Raji (cell line): ENCODE data around the gene CAPN8.

Source experiments
- POLR2A ChIP-seq: IDR thresholded peaks from 2 replicates; pipeline ENCODE4 v1.6.1; 2011; ENCODE audit warnings: low read depth, low read length, control low read depth; ENCODE audit not compliant: insufficient read depth

Gene CAPN8

GRCh38 chr1:223514644-223515043, 150.9 kb downstream of the CAPN8 start:
- no peak for TF ChIP-seq POLR2A

- TF ChIP-seq POLR2A: no peak
Observed at GRCh38 chr1:223513309-223513708, 152.2 kb downstream of the CAPN8 start.

GRCh38 chr1:223512057-223512456, 153.4 kb downstream of the CAPN8 start:
- no peak for TF ChIP-seq POLR2A

GRCh38 chr1:223508796-223509195, 156.7 kb downstream of the CAPN8 start:
- TF ChIP-seq POLR2A: no peak

- TF ChIP-seq POLR2A: no peak
Observed at GRCh38 chr1:223504741-223505140, 160.8 kb downstream of the CAPN8 start.

GRCh38 chr1:223503348-223503747, 162.2 kb downstream of the CAPN8 start:
- TF ChIP-seq POLR2A: no peak

- TF ChIP-seq POLR2A: no peak
Observed at GRCh38 chr1:223500560-223501425, 164.7 kb downstream of the CAPN8 start.

GRCh38 chr1:223496883-223497282, 168.6 kb downstream of the CAPN8 start:
- no peak for TF ChIP-seq POLR2A

GRCh38 chr1:223494926-223495645, 170.4 kb downstream of the CAPN8 start:
- no peak for TF ChIP-seq POLR2A

- no peak for TF ChIP-seq POLR2A
Observed at GRCh38 chr1:223492044-223492443, 173.5 kb downstream of the CAPN8 start.
